ENCODE measurements around the gene RPTOR.

DNA sequence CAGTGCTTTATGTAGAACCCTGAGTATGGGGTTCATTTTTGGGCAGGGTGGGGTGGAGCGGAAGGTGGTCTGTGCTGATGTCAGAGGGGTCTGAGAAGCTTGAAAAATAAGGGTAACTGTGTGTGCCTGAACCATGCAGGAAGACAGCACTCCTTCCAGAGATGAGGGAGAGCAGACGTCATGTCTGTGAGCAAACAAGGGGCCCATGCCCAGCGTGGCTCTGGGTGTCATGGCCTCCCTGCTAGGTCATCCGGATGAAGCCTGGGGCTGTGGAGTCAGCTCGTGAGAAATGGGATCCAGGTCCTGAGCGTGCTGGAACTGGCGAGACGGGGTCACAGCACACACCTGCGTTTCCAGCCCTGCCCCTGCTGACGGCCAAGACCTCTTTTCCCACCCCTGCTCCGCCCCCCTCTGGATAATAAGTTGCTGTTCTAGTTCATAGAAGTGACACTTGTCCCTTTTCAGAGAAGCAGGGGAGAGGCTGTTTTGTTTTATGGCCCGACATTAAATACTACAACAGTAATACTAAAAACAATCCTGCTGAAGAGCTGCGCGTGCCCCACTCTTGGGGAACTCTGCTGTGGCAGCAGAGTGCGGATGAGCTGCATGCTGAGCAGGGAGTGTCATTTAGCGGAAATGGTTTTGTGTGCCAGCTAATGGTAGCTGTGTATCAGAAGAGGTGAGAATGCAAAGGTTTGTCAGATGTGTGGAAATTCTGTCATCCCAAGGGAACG is 92.6 kb downstream of the RPTOR start:
- TF ChIP-seq CTCF (IDR thresholded peaks at IDR 0.05; ENCODE audit: insufficient read depth, low read depth, low read length) (no peak), EZH2 (IDR thresholded peaks at IDR 0.05; ENCODE audit: insufficient read depth, low read length) (no peak)
